SW 1271 (cell line): ENCODE results near the gene KDM5D.

ENCODE experiments used
- DNase-seq, 2 experiments: peaks; one replicate each; lab custom pipeline; 2025; lab: John Stamatoyannopoulos, UW

The KDM5D gene

DNA sequence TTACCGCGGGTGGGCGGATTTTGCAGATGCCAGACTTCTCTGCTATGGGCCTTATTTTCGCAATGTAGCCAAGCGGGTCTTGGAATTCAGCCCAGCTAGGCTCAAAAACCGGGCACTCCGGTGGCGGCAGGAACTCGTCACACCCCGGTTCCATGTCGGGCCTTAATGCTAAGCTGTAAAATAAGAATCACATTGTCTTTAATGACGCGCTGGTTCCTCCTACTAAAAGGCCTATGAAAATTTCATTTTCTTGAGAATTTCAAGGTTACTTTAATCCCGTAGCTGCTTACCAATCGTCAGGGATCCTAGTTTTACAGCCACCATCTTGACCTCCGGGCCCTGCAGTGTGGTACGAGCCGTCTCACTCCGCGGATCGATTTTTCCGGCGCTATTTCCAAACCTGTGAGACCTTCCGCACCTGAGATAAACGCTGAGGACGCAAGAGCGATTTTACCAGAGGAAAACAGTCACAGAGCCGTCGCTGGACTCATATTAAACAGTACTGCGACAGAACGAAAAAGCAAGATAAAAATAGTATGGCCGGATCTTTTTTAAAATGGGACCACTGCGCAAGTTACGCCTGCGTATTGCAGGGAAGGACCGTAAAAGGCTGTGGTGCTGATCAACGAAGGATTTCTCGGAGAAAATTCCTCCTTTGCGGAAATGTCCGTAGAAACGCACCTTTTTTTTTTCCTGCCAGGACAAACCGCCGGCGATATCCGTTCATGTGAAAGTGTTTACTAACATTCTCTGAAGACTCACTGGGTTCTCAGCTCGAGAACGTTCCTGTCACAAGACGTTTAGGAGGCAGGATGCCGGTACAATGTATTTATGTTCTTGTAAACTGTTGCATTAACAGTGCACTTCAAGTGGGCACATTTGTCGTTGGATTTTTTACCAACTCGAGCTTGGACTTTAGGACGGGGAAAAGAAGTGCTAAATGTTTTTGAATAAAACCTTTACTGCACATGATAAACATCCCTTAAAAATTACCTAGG lies at the start of gene KDM5D:
TSS of gene KDM5D (minus strand) at position 346 of the 998 bp plus-strand sequence. CDS start at position 154, 192 bp downstream.
- no peak for DNase-seq

DNA sequence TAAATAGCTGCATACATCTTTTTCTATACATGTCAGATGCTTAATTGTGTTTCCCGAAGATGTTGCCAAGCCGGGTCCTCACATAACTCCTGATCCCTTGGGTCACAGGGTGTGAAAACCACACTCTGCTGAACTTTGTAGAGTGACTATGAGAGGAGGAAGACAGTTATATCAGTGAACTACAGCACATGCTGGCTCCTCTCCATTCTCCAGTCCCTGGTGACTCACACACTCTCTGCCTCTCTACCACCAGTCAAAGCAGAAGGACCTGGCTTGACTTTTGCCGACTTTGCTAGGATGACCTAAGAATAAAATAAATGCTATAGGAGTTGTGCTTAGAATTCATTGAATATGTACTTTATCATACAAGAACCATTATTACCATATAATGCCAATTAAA lies 23.8 kb upstream of the KDM5D start:
- DNase-seq = no peak

DNA sequence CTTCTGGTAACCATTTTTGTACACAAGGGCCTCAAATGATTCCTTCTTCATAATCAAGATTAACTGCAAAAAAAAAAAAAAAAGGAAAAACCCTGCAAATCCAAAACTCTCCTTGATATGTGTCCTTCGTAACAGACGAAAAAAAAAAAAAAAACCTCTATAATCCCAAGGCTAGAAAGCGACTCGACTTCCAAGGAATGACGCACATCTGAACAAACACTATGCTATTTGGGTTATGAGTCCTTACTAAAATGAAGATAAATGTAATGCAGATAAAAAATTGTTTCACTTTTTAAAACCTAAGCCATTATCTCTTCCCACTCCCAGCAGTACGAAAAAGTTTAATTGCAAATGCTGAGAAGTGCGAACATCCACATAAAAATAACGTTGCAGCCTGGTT lies 1.2 kb downstream of the KDM5D start:
- DNase-seq = no peak

DNA sequence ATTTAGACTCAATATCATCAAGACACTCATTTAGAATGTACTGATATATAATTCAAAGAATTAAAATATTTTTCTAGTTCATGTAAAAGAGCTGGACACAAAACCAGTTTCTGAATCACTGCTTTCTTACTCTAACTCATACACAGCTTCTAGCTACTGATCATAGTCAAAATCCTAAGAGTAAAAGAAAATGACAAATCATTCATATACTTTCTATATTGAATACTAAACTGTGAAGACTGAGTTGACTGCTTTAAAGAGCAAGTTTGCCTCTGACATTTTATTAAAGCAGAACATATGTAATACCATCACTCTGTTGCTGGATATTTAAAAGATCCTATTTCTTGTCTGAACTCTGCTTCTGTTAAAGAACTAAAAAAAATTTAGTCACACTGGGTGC lies 2.4 kb downstream of the KDM5D start:
- no peak for DNase-seq

- no peak for DNase-seq
These were observed 10.1 kb downstream of the KDM5D start for GRCh38 chrY:19734425-19734824.

GRCh38 chrY:19717950-19718349 lies 26.6 kb downstream of the KDM5D start:
- no peak for DNase-seq

GRCh38 chrY:19717146-19717545 lies 27.4 kb downstream of the KDM5D start:
- no peak for DNase-seq

- DNase-seq = no peak
These were observed 29.3 kb downstream of the KDM5D start for GRCh38 chrY:19715226-19715625.

DNA sequence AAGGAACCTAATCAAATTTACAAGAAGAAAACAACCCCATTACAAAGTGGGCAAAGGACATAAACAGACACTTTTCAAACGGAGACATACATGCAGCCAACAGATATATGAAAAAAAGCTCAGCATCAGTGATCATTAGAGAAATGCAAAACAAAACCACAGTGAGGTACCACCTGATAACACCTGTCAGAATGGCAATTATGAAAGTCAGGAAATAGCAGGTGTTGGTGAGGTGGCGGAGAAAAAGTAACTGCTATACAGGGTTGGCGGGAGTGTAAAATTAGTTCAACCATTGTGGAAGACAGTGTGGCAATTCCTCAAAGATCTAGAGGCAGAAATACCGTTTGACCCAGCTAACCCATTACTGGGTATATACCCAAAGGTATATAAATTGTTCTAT lies 31.1 kb downstream of the KDM5D start:
- DNase-seq = no peak

- no peak for DNase-seq
These were observed 38.3 kb downstream of the KDM5D start for GRCh38 chrY:19706273-19706672.

DNA sequence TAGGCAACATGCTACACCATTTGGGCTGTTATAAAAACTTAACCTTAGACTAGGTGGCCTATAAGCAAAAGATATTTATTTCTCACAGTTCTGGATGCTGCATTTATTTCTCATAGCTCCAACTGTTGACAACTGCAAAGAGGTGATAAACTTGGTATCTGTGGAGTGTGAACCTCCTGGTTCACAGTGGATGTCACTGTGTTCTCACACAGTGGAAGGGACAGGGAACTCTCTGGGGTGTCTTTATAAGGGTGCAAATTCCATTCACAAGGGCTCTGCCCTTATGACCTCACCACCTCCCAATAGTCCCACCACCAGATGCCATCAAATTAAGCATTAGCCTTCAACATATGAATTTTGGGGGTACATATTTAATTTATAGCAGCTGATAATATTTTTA lies 46.0 kb downstream of the KDM5D start:
- DNase-seq = no peak

- no peak for DNase-seq
These were observed 63.7 kb downstream of the KDM5D start for GRCh38 chrY:19680821-19681220.
